Breast epithelium (tissue), 4 donors: ENCODE results near the gene SIM1. TPM values are rescaled to one million over a fixed set of nuclear protein-coding genes. Genes with fewer than 3 reads are reported as not detected.

Experiments used
- DNase-seq, 2 donors: peaks; one replicate each; pipeline ENCODE4 v3.0.0-alpha.2; 2019; ENCODE audit warnings: low spot score in 2 of 2
- H3K27ac ChIP-seq, 2 donors: fragments of 200-600 bp; sonication (generic) in 1 of 2; one replicate each; pipeline ENCODE4 v1.5.1; 2016 to 2019; ENCODE audit warnings: mild to moderate bottlenecking in 1 of 2
- H3K27me3 ChIP-seq, 2 donors: fragments of 200-600 bp; sonication (generic) in 1 of 2; one replicate each; pipeline versions ENCODE4 v1.5.1 to v1.6.0; 2017 to 2019; ENCODE audit warnings: control low read depth in 1 of 2, mild to moderate bottlenecking in 1 of 2
- H3K36me3 ChIP-seq: fragments of 200-600 bp; one replicate; pipeline ENCODE4 v1.5.1; 2019
- H3K4me1 ChIP-seq, 2 donors: fragments of 200-600 bp; sonication (generic); one replicate each; pipeline ENCODE4 v1.5.1; 2016 to 2019; ENCODE audit warnings: control low read depth in 1 of 2
- H3K4me3 ChIP-seq, 3 donors: fragments of 200-600 bp; sonication (generic); 1 replicate in 2 of 3; 2 replicates in 1 of 3; pipeline ENCODE4 v1.5.1; 2016 to 2019; ENCODE audit warnings: mild to moderate bottlenecking in 3 of 3, moderate library complexity in 2 of 3
- H3K9me3 ChIP-seq, 2 donors: fragments of 200-600 bp; sonication (generic) in 1 of 2; one replicate each; pipeline ENCODE4 v1.5.1; 2016 to 2019; ENCODE audit warnings: control low read depth in 1 of 2
- CTCF ChIP-seq, 3 donors: fragments of 450-650 bp; IDR thresholded peaks; one replicate each; pipeline ENCODE4 v1.5.1; 2016 to 2017; ENCODE audit warnings: antibody characterized with exemption in 3 of 3, mild to moderate bottlenecking in 3 of 3, moderate library complexity in 3 of 3
- POLR2A ChIP-seq: fragments of 450-650 bp; IDR thresholded peaks from one replicate; pipeline ENCODE4 v1.6.1; 2016; ENCODE audit warnings: antibody characterized with exemption, mild to moderate bottlenecking, moderate library complexity
- POLR2AphosphoS5 ChIP-seq, 3 donors: sonication (generic); formaldehyde crosslinking; IDR thresholded peaks; one replicate each; pipeline ENCODE4 v1.6.1; 2017; ENCODE audit warnings: antibody characterized with exemption in 3 of 3
- intact Hi-C: fragments of 100-400 bp; cut with DNase I; formaldehyde crosslinking; loops from one replicate; pipeline ENCODE4 v1.15.1; 2023; ENCODE audit warnings: low total_unique reads
- total RNA-seq, 3 donors: library from RNA; depleted of rRNA; stranded (reverse); fragments of >200 nt; gene quantifications; one replicate each; pipeline ENCODE4 v1.1.0, GENCODE V29; 2016

The SIM1 gene
- total RNA-seq, 3 donors from 2014 or later: 0.59 to 7.2 (median 2.0) TPM

GRCh38 chr6:100459592-100460184, 5.0 kb downstream of the SIM1 start:
- H3K36me3 ChIP-seq: no peaks in the 10 kb centered on the region
- intact Hi-C loops: loop anchor here (5.0 kb wide), 1 partner anchor 1933 kb away; no protein-coding TSS in a partner anchor
- H3K4me1 ChIP-seq: no peaks in the 10 kb centered on the region
- no peak for DNase-seq
- no peaks in the 10 kb centered on the region for H3K9me3 ChIP-seq
- no peak overlapping the region for H3K4me3 ChIP-seq
- H3K27me3 ChIP-seq: peaks cover 6 to 100% of the 10 kb centered on the region in 2 donors
- no peak overlapping the region for H3K27ac ChIP-seq
- no peak for TF ChIP-seq POLR2A
- TF ChIP-seq CTCF (IDR thresholded peaks at IDR 0.05): no peak
- no peak for TF ChIP-seq POLR2AphosphoS5 (IDR thresholded peaks at IDR 0.05)

- no peak for DNase-seq
- Histone ChIP-seq H3K36me3 (no peaks in the 10 kb centered on the region), H3K9me3 (no peaks in the 10 kb centered on the region), H3K27ac (no peak overlapping the region), H3K27me3 (peaks cover 6 to 100% of the 10 kb centered on the region in 2 donors), H3K4me1 (no peaks in the 10 kb centered on the region), H3K4me3 (no peak overlapping the region)
- TF ChIP-seq CTCF (IDR thresholded peaks at IDR 0.05): no peak
- TF ChIP-seq POLR2A: no peak
- TF ChIP-seq POLR2AphosphoS5 (IDR thresholded peaks at IDR 0.05): no peak
- intact Hi-C loops: loop anchor here (5.0 kb wide), 1 partner anchor 1933 kb away; no protein-coding TSS in a partner anchor
Observed at GRCh38 chr6:100458841-100459591, 5.7 kb downstream of the SIM1 start.

DNA sequence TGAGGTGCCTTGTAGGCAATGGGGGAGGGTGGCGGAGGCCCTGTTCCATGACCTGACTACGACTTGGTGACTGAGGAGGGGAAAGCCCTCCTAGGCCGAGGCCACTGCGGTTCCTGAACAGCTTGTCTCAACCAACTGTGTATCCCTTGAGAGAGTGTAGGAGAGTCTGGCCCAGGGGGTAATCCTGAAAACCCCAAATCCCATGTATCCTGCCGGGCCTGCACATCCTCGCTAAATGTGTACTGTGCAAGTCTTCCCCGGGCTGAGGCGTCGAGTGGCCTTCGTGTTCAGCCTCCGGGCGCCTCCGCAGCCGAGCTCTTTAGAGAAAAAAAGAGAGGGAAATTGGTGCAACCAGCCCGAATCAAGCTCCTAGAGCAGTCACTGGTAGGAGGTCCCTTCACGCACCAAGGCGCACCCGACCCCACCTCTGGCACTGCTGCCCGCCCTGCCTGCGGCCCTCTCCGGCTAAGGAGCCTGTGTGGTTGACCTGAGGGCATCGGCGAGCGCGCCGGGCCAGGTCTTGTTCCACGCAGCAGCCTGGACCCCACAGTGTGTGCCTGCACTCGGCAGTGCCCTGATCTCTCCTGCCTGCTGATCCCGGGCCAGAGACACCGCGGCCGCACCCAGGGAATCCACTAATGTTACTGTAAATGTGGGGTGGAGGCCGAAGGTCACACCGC, 7.3 kb downstream of the SIM1 start:
- no peaks in the 10 kb centered on the region for H3K9me3 ChIP-seq
- no peak for TF ChIP-seq CTCF (IDR thresholded peaks at IDR 0.05)
- TF ChIP-seq POLR2A: no peak
- no peak for TF ChIP-seq POLR2AphosphoS5 (IDR thresholded peaks at IDR 0.05)
- no peak for DNase-seq

DNA sequence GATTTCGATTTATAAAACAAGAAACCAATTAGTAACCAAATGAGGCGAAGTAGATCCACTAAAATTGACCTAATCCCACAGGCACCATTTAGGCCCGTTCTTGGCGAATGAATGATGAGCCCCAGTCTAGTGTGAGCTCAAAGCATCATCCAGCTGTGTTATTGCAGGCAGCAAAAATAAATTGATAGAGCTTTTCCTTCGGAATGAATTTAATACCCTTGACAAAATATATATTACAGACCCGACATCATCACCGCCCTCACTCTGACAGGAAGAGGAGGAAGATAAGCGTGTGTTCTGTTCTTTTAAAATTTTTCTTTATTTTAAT, 7.8 kb downstream of the SIM1 start:
- no peaks in the 10 kb centered on the region for H3K9me3 ChIP-seq
- DNase-seq: no peak
- no peaks in the 10 kb centered on the region for H3K36me3 ChIP-seq
- H3K27ac ChIP-seq: no peak overlapping the region
- peaks cover 6 to 100% of the 10 kb centered on the region in 2 donors for H3K27me3 ChIP-seq
- H3K4me3 ChIP-seq: no peak overlapping the region
- no peaks in the 10 kb centered on the region for H3K4me1 ChIP-seq
- TF ChIP-seq POLR2A (no peak), CTCF (IDR thresholded peaks at IDR 0.05) (no peak), POLR2AphosphoS5 (IDR thresholded peaks at IDR 0.05) (no peak)
- intact Hi-C loops: loop anchor here (5.0 kb wide), 1 partner anchor 1935 kb away; no protein-coding TSS in a partner anchor

More for the DNA sequence above, 7.3 kb downstream of the SIM1 start:
- Histone ChIP-seq H3K36me3 (no peaks in the 10 kb centered on the region), H3K27ac (no peak overlapping the region), H3K4me1 (no peaks in the 10 kb centered on the region), H3K4me3 (peak overlapping the region in 1 of 3 donors; percentile 22), H3K27me3 (peaks cover 6 to 100% of the 10 kb centered on the region in 2 donors)
- intact Hi-C loops: loop anchor here (5.0 kb wide), 1 partner anchor 1935 kb away; no protein-coding TSS in a partner anchor
